Keratinocyte (primary cell): ENCODE measurements around the gene HEPACAM2. TPM values are rescaled to one million over a fixed set of nuclear protein-coding genes. Genes with fewer than 3 reads are reported as not detected.

Experiments
- DNase-seq: peaks from one replicate; pipeline ENCODE4 v3.0.0-alpha.2; 2011; ENCODE audit warnings: low read depth, missing footprints, low spot score
- FAIRE-seq: peaks from 2 replicates; lab custom pipeline; 2011; peaks lifted over from hg19 to GRCh38; lab: Jason Lieb, UNC
- H2AFZ ChIP-seq: 2 replicates; pipeline ENCODE4 v1.6.0; 2012; ENCODE audit warnings: low read length, control low read depth, inconsistent platforms; ENCODE audit not compliant: control insufficient read depth
- H3K27ac ChIP-seq: 2 replicates; pipeline ENCODE4 v1.5.1; 2011; ENCODE audit warnings: low read length; ENCODE audit not compliant: control insufficient read depth, insufficient read depth
- H3K27me3 ChIP-seq: 3 replicates; pipeline ENCODE4 v1.6.0; 2011; ENCODE audit warnings: low read length; ENCODE audit not compliant: control insufficient read depth, insufficient read depth; ENCODE audit errors: extremely low read depth
- H3K36me3 ChIP-seq, 2 experiments: 2 replicates in 1 of 2; 3 replicates in 1 of 2; pipeline ENCODE4 v1.5.1; 2011; ENCODE audit warnings: low read length in 2 of 2, mild to moderate bottlenecking in 1 of 2; ENCODE audit not compliant: control insufficient read depth in 2 of 2, insufficient read depth in 2 of 2; ENCODE audit errors: extremely low read depth in 1 of 2
- H3K4me1 ChIP-seq: 3 replicates; pipeline ENCODE4 v1.5.1; 2011; ENCODE audit warnings: low read length; ENCODE audit not compliant: control insufficient read depth, insufficient read depth; ENCODE audit errors: extremely low read depth
- H3K4me2 ChIP-seq: 3 replicates; pipeline ENCODE4 v1.6.0; 2011; ENCODE audit warnings: low read depth, low read length; ENCODE audit not compliant: control insufficient read depth, insufficient read depth; ENCODE audit errors: extremely low read depth
- H3K4me3 ChIP-seq, 3 experiments: fragments of 200-600 bp in 1 of 3; sonication (generic) in 1 of 3; 2 replicates in 2 of 3; 3 replicates in 1 of 3; pipeline ENCODE4 v1.5.1; 2011 to 2016; ENCODE audit warnings: low read length in 3 of 3, mild to moderate bottlenecking in 3 of 3, control low read depth in 2 of 3, inconsistent platforms in 1 of 3, low read depth in 1 of 3, mixed read lengths in 1 of 3, mixed run types in 1 of 3, moderate library complexity in 1 of 3; ENCODE audit not compliant: control insufficient read depth in 2 of 3, insufficient read depth in 2 of 3; ENCODE audit errors: extremely low read depth in 1 of 3
- H3K79me2 ChIP-seq: 2 replicates; pipeline ENCODE4 v1.6.0; 2012; ENCODE audit warnings: low read length; ENCODE audit not compliant: control insufficient read depth, insufficient read depth
- H3K9ac ChIP-seq: 3 replicates; pipeline ENCODE4 v1.6.0; 2011; ENCODE audit warnings: low read length; ENCODE audit not compliant: control insufficient read depth, insufficient read depth; ENCODE audit errors: extremely low read depth
- H3K9me1 ChIP-seq: 3 replicates; pipeline ENCODE4 v1.6.0; 2011; ENCODE audit warnings: low read length; ENCODE audit not compliant: control insufficient read depth, insufficient read depth; ENCODE audit errors: extremely low read depth
- H3K9me3 ChIP-seq: 2 replicates; pipeline ENCODE4 v1.5.1; 2012; ENCODE audit warnings: low read depth, low read length; ENCODE audit not compliant: control insufficient read depth
- H4K20me1 ChIP-seq: 3 replicates; pipeline ENCODE4 v1.6.0; 2011; ENCODE audit warnings: low read length; ENCODE audit not compliant: control insufficient read depth, insufficient read depth; ENCODE audit errors: extremely low read depth
- CTCF ChIP-seq, 3 experiments: IDR thresholded peaks in 1 of 3; conservative IDR thresholded peaks in 1 of 3; optimal IDR thresholded peaks in 1 of 3; 2 replicates in 2 of 3; 3 replicates in 1 of 3; pipeline versions ENCODE3 to v1.5.1; 2011; ENCODE audit warnings: low read length in 3 of 3, mild to moderate bottlenecking in 3 of 3, moderate library complexity in 2 of 3, control low read depth in 1 of 3, inconsistent platforms in 1 of 3; ENCODE audit not compliant: insufficient read depth in 2 of 3; ENCODE audit errors: extremely low read depth in 1 of 3
- EZH2 ChIP-seq: IDR thresholded peaks from one replicate; pipeline ENCODE4 v1.6.1; 2012; ENCODE audit warnings: inconsistent platforms, mild to moderate bottlenecking, low read length, moderate library complexity
- dilution Hi-C: fragments of 300-500 bp; cut with MboI; formaldehyde crosslinking; loops from one replicate; pipeline ENCODE4 v1.7.0; 2020; ENCODE audit warnings: low sequenced_read_pairs; ENCODE audit not compliant: extremely low pct_ligation_motif_present
- polyA plus RNA-seq, 5 experiments: library from polyadenylated mRNA; depleted of rRNA in 3 of 5; stranded (reverse) in 3 of 5; stranded (forward) in 1 of 5; unstranded in 1 of 5; fragments of >200 nt; gene quantifications; 1 replicate in 1 of 5; 2 replicates in 3 of 5; 3 replicates in 1 of 5; pipeline versions ENCODE4 v1.2.1 to v1.2.3, GENCODE V29; 2011 to 2012; ENCODE audit warnings: missing spikeins in 2 of 5, low read depth in 1 of 5, low replicate concordance in 1 of 5

Gene HEPACAM2
- polyA plus RNA-seq, 1 donor (not counting 4 experiments of a cell fraction or from before 2014, with no cell fraction given): not detected

DNA sequence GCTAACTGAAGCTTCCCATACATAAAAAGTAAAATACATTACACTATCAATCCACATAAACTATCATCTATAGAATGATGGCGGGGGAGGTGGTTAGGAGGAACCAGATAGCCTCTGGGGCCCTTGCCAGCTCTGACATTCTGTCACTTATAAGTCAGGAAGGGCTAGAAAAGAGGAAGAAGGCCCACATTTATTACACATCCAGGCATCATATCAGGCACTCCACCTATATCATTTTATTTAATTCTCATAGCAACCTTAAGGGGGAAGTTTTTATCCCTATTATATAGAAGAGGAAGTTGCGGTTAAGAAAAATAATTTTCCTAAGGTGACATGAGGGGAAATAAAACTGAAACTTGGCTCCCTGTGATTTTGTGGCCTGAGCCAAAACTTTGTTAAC lies 29.9 kb downstream of the HEPACAM2 start:
- Histone ChIP-seq H3K4me3 (no peak overlapping the region), H3K9ac (no peak overlapping the region), H3K27ac (no peak overlapping the region), H3K9me1 (no peaks in the 10 kb centered on the region), H3K4me1 (no peaks in the 10 kb centered on the region), H3K27me3 (peaks cover 15% of the 10 kb centered on the region), H3K4me2 (no peak overlapping the region), H3K36me3 (no peaks in the 10 kb centered on the region), H2AFZ (no peak overlapping the region), H3K79me2 (no peaks in the 10 kb centered on the region), H4K20me1 (no peaks in the 10 kb centered on the region), H3K9me3 (no peaks in the 10 kb centered on the region)
- DNase-seq: no peak
- no peak for FAIRE-seq
- dilution Hi-C loops: no loop called here
- no peak for TF ChIP-seq CTCF (optimal IDR thresholded peaks at IDR 0.05 in 1 of 3, IDR thresholded peaks at IDR 0.05 in 1 of 3, conservative IDR thresholded peaks at IDR 0.05 in 1 of 3; ENCODE audit: extremely low read depth in 1 of 3, insufficient read depth in 2 of 3, low read length in 3 of 3)
- TF ChIP-seq EZH2: no peak

- Histone ChIP-seq H3K4me1 (no peaks in the 10 kb centered on the region), H3K4me3 (no peak overlapping the region), H3K27ac (no peak overlapping the region), H3K9me3 (no peaks in the 10 kb centered on the region), H3K4me2 (no peak overlapping the region), H3K9ac (no peak overlapping the region), H2AFZ (no peak overlapping the region), H3K27me3 (peaks cover 19% of the 10 kb centered on the region), H4K20me1 (no peaks in the 10 kb centered on the region), H3K9me1 (no peaks in the 10 kb centered on the region), H3K36me3 (no peaks in the 10 kb centered on the region), H3K79me2 (no peaks in the 10 kb centered on the region)
- TF ChIP-seq CTCF (optimal IDR thresholded peaks at IDR 0.05 in 1 of 3, IDR thresholded peaks at IDR 0.05 in 1 of 3, conservative IDR thresholded peaks at IDR 0.05 in 1 of 3; ENCODE audit: extremely low read depth in 1 of 3, insufficient read depth in 2 of 3, low read length in 3 of 3) (no peak), EZH2 (no peak)
- DNase-seq (no peak), FAIRE-seq (peak; percentile 51)
- dilution Hi-C loops: no loop called here
These were observed 31.9 kb downstream of the HEPACAM2 start for GRCh38 chr7:93194386-93194785.
